GM19395 (cell line): ENCODE data around the gene DMBX1.

Source experiments
- ATAC-seq: cut with Tn5 transposase; IDR thresholded peaks from one replicate; pipeline ENCODE4 v1.9.1; 2021; ENCODE audit warnings: mild to moderate bottlenecking, moderate library complexity; ENCODE audit not compliant: unreplicated experiment

Gene DMBX1

GRCh38 chr1:46497020-46497419 lies 7.4 kb downstream of the DMBX1 start:
- ATAC-seq = no peak

GRCh38 chr1:46497665-46498064 lies 8.0 kb downstream of the DMBX1 start:
- no peak for ATAC-seq

GRCh38 chr1:46501528-46501927 lies 11.9 kb downstream of the DMBX1 start:
- ATAC-seq = no peak

GRCh38 chr1:46503421-46503820 lies 13.8 kb downstream of the DMBX1 start:
- ATAC-seq = no peak

- no peak for ATAC-seq
These were observed 17.0 kb downstream of the DMBX1 start for GRCh38 chr1:46506470-46507219.

GRCh38 chr1:46508757-46509156 lies 19.1 kb downstream of the DMBX1 start:
- no peak for ATAC-seq

GRCh38 chr1:46510341-46510997 lies 20.8 kb downstream of the DMBX1 start:
- no peak for ATAC-seq

GRCh38 chr1:46510998-46511365 lies 21.3 kb downstream of the DMBX1 start:
- ATAC-seq = no peak

- ATAC-seq = no peak
These were observed 22.6 kb downstream of the DMBX1 start for GRCh38 chr1:46512135-46512791.

- no peak for ATAC-seq
These were observed 23.2 kb downstream of the DMBX1 start for GRCh38 chr1:46512792-46513190.

GRCh38 chr1:46513536-46513935 lies 23.9 kb downstream of the DMBX1 start:
- ATAC-seq = no peak

GRCh38 chr1:46515576-46515975 lies 25.9 kb downstream of the DMBX1 start:
- no peak for ATAC-seq

- ATAC-seq = no peak
These were observed 26.7 kb downstream of the DMBX1 start for GRCh38 chr1:46516200-46516950.

GRCh38 chr1:46517010-46517600 lies 27.5 kb downstream of the DMBX1 start:
- no peak for ATAC-seq

GRCh38 chr1:46517932-46518498 lies 28.4 kb downstream of the DMBX1 start:
- ATAC-seq = no peak

GRCh38 chr1:46519209-46519608 lies 29.6 kb downstream of the DMBX1 start:
- ATAC-seq = no peak

- ATAC-seq = no peak
These were observed 30.7 kb downstream of the DMBX1 start for GRCh38 chr1:46520063-46520911.

- no peak for ATAC-seq
These were observed 31.8 kb downstream of the DMBX1 start for GRCh38 chr1:46521414-46521813.

- no peak for ATAC-seq
These were observed 32.7 kb downstream of the DMBX1 start for GRCh38 chr1:46522184-46522968.
